CD4-positive, alpha-beta T cell treated with Interleukin-2 at 100 ng/mL for 4 hours (primary cell): Measurements from ENCODE around the gene TRIML2.

Source experiments
- DNase-seq: peaks from one replicate; pipeline ENCODE4 v3.0.0-alpha.2; 2020; ENCODE audit warnings: low spot score

The TRIML2 gene, protein sequence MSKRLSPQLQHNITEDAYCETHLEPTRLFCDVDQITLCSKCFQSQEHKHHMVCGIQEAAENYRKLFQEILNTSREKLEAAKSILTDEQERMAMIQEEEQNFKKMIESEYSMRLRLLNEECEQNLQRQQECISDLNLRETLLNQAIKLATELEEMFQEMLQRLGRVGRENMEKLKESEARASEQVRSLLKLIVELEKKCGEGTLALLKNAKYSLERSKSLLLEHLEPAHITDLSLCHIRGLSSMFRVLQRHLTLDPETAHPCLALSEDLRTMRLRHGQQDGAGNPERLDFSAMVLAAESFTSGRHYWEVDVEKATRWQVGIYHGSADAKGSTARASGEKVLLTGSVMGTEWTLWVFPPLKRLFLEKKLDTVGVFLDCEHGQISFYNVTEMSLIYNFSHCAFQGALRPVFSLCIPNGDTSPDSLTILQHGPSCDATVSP

DNA sequence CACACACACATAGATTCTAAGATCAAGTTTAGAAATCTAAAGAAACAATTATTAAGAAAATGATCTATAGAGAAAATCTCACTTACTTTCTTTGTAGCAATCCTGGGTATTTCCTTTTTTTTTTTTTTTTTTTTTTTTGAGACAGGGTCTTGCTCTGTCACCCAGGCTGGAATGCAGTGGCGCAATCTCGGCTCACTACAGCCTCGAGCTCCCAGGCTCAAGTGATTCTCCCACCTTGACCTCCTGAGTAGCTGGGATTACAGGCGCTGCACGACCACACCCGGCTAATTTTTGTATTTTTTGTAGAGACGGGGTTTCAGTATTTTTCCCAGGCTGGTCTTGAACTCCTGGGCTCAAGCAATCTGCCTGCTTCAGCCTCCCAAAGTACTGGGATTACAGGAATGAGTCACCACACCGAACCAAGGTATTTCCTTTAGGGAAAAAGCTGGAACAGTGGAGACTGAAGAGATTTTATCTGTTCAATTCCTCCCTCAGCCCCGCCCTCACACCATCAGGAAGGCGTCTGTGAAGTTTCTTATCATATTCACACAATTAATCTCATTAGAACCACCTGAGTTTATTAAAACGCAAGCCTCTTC, at the start of gene TRIML2:
Gene TRIML2, minus strand, starts transcription at position 447 of the 599 bp plus-strand sequence. CDS start 4,235 bp downstream, outside the sequence.
- no peak for DNase-seq

GRCh38 chr4:188158336-188158735, 48.9 kb upstream of the TRIML2 start:
- no peak for DNase-seq

DNA sequence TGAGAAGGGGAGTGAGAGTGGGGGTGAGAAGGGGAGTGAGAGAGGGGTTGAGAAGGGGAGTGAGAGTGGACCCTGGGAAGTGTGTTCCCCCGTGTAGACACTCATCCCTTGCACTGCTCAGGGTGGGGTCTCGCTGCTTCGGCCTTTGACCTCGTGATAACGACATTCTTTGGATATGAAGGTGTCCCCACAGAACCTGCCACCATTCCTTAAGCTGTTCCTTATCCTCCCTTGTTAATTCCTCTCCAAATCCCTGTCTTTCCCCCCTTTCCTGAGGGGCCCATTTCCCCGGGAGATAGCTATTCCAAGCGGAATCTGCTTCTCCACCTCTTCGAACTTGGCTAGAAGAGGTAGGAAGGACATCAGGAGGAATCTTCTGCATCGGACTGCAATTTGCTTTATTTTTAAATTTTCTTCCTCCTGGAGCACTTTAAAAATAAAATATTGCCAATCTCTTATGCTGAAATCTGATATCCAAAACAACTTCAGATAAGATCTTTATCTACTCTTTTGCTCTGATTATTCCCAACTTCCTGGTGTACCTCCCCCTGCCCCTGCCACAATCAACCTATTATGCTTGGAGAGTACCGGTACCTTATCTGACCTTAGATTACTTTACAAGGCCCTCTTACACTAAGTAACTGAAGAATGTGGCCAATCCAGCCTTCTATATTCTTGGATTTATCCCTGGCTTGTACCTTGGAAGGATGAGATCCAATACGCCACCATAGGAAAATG, 45.4 kb upstream of the TRIML2 start:
- DNase-seq = no peak

DNA sequence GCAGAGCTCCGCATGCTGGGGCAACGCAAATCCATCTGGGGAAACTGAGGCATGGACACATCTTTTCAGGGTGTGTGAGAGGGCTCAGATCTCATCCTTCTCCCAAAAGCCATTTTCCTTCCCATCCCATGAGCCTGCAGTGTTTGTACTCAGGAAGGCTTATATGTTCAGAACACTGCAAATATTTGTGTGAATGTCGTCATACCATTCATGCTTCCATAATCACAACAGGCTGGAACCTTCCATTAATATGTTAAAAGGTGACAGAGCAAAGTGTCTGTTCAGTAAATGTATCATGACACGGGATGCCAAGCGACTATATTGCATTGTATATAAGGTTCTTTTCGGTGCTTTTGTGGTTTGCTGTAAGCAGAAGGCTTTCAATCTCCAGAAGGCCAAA, 38.4 kb upstream of the TRIML2 start:
- no peak for DNase-seq

DNA sequence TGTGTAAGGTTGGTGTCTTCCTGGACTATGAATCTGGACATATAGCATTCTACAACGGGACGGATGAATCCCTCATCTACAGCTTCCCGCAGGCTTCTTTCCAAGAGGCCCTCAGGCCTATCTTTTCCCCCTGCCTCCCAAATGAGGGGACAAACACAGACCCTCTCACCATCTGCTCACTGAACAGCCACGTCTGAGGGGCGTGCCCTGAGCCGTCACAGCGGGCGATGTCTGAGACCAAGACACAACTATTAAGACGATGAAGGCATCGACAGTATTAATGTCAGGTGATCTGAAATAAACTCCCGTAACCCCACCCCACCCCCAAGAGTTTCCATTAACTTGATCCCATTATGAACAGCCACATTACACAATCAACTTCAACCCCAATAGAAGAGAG, 37.8 kb upstream of the TRIML2 start:
- DNase-seq = no peak

DNA sequence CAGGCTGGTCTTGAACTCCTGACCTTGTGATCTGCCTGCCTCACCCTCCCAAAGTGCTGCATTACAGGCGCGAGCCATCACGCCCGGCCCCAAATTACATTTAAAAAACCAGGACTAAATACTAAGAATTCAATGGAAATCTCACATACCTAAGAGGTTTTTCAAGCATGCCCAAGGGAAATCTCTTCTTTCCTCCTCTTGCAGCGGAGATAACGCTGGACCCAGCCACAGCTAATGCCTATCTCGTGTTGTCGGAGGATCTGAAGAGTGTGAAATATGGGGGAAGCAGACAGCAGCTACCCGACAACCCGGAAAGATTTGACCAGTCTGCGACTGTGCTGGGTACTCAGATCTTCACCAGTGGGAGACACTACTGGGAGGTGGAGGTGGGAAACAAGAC, 37.2 kb upstream of the TRIML2 start:
- no peak for DNase-seq

- DNase-seq = no peak
Observed at GRCh38 chr4:188145601-188146000, 36.2 kb upstream of the TRIML2 start.

GRCh38 chr4:188143731-188144130, 34.3 kb upstream of the TRIML2 start:
- no peak for DNase-seq

DNA sequence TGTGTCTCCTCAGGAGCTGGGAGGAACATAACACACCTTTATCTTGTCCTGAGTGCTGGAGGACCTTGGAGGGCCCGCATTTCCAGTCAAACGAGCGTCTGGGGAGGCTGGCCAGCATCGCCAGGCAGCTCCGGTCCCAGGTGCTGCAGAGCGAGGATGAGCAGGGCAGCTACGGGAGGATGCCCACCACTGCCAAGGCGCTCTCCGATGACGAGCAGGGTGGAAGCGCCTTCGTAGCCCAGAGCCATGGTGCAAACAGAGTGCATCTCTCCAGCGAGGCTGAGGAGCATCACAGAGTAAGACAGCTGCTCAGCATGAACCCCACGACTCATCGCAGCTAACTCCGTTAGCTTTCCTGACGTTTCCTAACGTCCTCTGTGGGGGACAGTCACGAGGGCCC, 30.3 kb upstream of the TRIML2 start:
- no peak for DNase-seq

DNA sequence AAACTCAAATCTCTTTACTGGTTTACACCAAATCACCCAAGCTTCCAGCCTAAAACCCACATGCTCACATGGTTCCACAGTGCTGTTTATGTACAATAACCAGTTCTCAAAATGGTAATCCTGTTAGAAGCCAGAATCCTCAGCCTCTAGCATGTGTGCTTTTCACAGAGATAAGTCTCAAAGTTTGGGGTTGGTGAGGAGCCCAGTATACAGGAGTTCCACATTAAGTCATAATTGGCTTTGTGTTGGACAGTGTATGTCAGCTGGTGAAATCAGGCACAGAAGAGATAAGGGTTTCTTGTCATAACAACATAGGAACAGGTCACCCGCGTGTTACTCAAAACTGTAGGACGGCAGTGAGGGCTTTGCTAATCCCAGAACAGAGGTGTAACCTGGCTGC, 29.7 kb upstream of the TRIML2 start, which contains the start of gene TRIML1:
Gene TRIML1, plus strand, starts transcription at position 301 of the 400 bp plus-strand sequence. CDS start 118 bp downstream, outside the sequence.
- no peak for DNase-seq

DNA sequence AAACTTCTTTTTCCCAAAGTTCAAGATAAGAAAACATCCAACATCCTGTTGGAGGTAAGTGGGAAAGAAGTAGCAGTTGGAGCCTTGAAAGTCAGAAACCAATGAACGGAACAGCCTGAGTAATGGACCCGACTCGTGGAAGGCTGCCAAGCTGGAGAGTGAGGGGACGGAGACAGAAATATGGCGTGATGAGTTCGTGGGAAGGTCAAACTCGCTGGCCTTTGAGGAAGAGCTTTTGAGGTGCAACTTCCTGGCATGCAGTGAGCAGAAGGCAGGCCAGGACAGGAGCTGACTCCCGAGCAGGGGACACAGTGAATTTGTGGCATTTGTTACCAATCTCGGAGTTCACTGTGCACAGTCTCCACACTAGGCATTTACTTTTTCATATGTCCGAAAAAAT, 28.8 kb upstream of the TRIML2 start:
- no peak for DNase-seq

- DNase-seq = no peak
Observed at GRCh38 chr4:188132232-188132631, 22.8 kb upstream of the TRIML2 start.

DNA sequence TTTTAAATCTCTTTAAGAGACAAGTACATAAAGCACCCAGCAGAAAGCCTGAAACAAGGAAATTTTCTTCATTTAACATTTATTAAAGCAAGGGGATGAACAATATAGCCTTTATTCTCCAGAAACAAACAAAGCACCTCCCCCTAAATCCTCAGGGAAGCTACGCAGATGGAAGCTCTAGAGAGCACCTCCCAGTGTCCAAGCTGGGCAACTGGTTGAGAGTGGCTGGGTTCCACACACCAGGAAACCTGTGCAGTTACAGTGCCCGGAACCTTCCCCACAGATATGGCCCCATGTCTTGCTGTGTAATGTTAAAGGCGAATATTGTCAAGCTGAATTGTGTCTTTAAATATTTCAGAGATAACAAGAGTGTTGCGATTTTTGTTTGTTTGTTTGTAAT, 21.0 kb upstream of the TRIML2 start:
- no peak for DNase-seq

GRCh38 chr4:188127214-188127874, 17.9 kb upstream of the TRIML2 start:
- no peak for DNase-seq

- no peak for DNase-seq
Observed at GRCh38 chr4:188121530-188121929, 12.1 kb upstream of the TRIML2 start.

- DNase-seq = no peak
Observed at GRCh38 chr4:188117631-188118324, 8.4 kb upstream of the TRIML2 start.

DNA sequence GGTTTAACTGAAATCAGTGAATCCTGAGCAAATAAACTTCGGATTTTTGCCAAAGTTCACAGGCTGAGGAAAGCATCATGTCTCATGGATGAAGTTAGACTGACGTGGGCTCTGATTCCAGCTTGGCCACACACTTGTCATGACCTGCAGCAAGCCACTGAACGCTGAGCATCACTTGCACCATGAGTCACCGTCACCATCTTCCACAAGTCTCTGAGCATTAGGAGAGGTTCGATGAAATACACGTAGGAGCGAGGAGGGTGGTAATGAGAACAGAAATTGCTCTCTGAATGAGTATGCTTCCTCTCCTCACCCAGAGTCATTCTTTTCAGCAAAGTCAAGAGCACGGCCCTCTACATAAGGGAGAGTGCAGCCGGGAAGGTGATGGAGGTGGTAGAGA, 3.8 kb upstream of the TRIML2 start:
- DNase-seq = no peak

DNA sequence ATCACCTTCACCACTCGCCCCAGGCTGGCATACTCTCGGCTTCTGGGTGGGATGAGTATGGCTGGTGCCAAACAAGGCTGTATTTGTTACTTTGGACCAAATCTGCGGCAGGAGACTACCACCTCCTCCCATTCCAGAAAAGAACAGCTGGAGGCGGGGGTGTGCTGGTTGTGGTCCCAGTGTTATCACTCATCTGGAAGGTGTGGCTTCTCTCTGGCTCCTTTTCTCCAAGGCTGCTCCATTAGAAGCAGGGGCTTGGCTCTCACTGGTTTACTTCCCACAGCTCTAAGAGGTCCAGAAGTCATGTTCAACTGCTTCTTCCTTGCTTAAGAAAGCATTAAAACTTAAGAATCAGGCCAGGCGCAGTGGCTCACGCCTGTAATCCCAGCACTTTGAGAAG, 2.6 kb upstream of the TRIML2 start:
- no peak for DNase-seq

- no peak for DNase-seq
Observed at GRCh38 chr4:188110741-188111471, 1.5 kb upstream of the TRIML2 start.

DNA sequence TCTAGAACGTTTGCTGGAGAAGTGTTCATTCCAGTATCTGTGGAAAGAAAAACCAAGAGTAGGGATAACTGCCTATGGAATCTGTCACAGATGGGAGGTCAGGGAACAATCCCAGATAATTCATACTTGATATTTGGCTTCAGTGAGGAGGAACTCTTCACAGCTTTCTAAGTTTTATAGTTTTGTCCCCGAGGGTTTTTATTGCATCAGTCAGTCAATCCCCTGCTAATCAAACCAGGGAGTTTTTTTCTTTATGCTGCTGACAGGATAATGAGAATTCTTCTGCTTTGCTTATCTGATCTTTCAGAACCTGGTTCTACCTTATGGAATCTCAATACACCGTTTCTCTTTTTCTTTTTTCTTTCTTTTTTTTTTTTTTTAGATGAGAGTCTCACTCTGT, 633 bp upstream of the TRIML2 start:
- no peak for DNase-seq
